GM12878 (cell line): ENCODE data around the gene DSEL. TPM values are rescaled to one million over a fixed set of nuclear protein-coding genes. Genes with fewer than 3 reads are reported as not detected.

Source experiments
- ATAC-seq: fragments of 200-7000 bp; cut with Tn5 transposase; 3 replicates; pipeline ENCODE4 v1.9.1; 2020; ENCODE audit warnings: mild to moderate bottlenecking, moderate library complexity
- BruUV-seq: library from RNA; stranded (reverse); fragments of 400-500 nt; replicated peaks from 2 replicates; lab custom pipeline; 2021; lab: Mats Ljungman, UMichigan
- CTCF ChIA-PET: fragments of 300-600 bp; sonication (Branson Sonifier 250); formaldehyde crosslinking; extraction: SDS; loops from one replicate; lab custom pipeline; 2021; ENCODE audit warnings: inconsistent platforms; lab: Yijun Ruan, JAX
- POLR2A ChIA-PET: fragments of 350-600 bp; formaldehyde crosslinking; extraction: SDS; loops from one replicate; lab custom pipeline; 2021; ENCODE audit warnings: inconsistent platforms; lab: Charles Lee
- RAD21 ChIA-PET: fragments of 300-600 bp; sonication (Branson Sonifier 250); formaldehyde crosslinking; loops from one replicate; lab custom pipeline; 2023; ENCODE audit warnings: antibody characterized with exemption; ENCODE audit not compliant: unreplicated experiment; lab: Charles Lee
- SMC1A ChIA-PET: fragments of 300-600 bp; sonication (Branson Sonifier 250); formaldehyde crosslinking; loops from one replicate; lab custom pipeline; 2023; ENCODE audit not compliant: unreplicated experiment, uncharacterized antibody; lab: Charles Lee
- DNase-seq: peaks from one replicate; pipeline ENCODE4 v3.0.0-alpha.2; 2011; ENCODE audit warnings: low read depth, low spot score
- FAIRE-seq: peaks from 3 replicates; lab custom pipeline; 2011; peaks lifted over from hg19 to GRCh38; lab: Jason Lieb, UNC
- H2AFZ ChIP-seq: 2 replicates; pipeline ENCODE4 v1.6.0; 2011; ENCODE audit warnings: low read depth, low read length, control low read depth; ENCODE audit not compliant: control insufficient read depth
- H3K27ac ChIP-seq: 2 replicates; pipeline ENCODE4 v1.5.1; 2011; ENCODE audit warnings: control low read depth; ENCODE audit not compliant: control insufficient read depth, insufficient read depth
- H3K27me3 ChIP-seq, 2 experiments: replicated peaks in 1 of 2; 2 replicates each; pipeline versions ENCODE4 v1.6.0 to v1.6.1; 2011; ENCODE audit warnings: low read length in 1 of 2; ENCODE audit not compliant: control insufficient read depth in 2 of 2, insufficient read depth in 2 of 2
- H3K36me3 ChIP-seq, 2 experiments: 2 replicates each; pipeline ENCODE4 v1.5.1; 2011; ENCODE audit warnings: low read length in 1 of 2; ENCODE audit not compliant: control insufficient read depth in 2 of 2, insufficient read depth in 2 of 2
- H3K4me1 ChIP-seq: 2 replicates; pipeline ENCODE4 v1.6.1; 2011; ENCODE audit warnings: mild to moderate bottlenecking, low read length, moderate library complexity, mixed read lengths; ENCODE audit not compliant: control insufficient read depth, insufficient read depth
- H3K4me2 ChIP-seq: 2 replicates; pipeline ENCODE4 v1.6.0; 2011; ENCODE audit warnings: control low read depth; ENCODE audit not compliant: control insufficient read depth, insufficient read depth
- H3K4me3 ChIP-seq: fragments of 200-600 bp; sonication (generic); 2 replicates; pipeline ENCODE4 v1.5.1; 2016
- H3K79me2 ChIP-seq: 2 replicates; pipeline ENCODE4 v1.6.0; 2011; ENCODE audit warnings: low read length; ENCODE audit not compliant: control insufficient read depth, insufficient read depth
- H3K9ac ChIP-seq: 2 replicates; pipeline ENCODE4 v1.8.0; 2011; ENCODE audit warnings: low read length, control low read depth, mixed read lengths; ENCODE audit not compliant: control insufficient read depth, insufficient read depth
- H3K9me3 ChIP-seq: replicated peaks from 3 replicates; pipeline ENCODE4 v1.5.1; 2011; ENCODE audit warnings: mild to moderate bottlenecking, low read length; ENCODE audit not compliant: control insufficient read depth, insufficient read depth
- H4K20me1 ChIP-seq: 2 replicates; pipeline ENCODE4 v1.6.0; 2011; ENCODE audit not compliant: control insufficient read depth, insufficient read depth
- BMI1 ChIP-seq: fragments of 450-650 bp; IDR thresholded peaks from 2 replicates; pipeline ENCODE4 v1.6.1; 2016; ENCODE audit warnings: mild to moderate bottlenecking, moderate library complexity, borderline replicate concordance
- CHD2 ChIP-seq: IDR thresholded peaks from 2 replicates; pipeline ENCODE4 v1.6.1; 2011; ENCODE audit warnings: low read depth, low read length, improper control_type of control experiment, borderline replicate concordance
- ESRRA ChIP-seq: IDR thresholded peaks from 2 replicates; pipeline ENCODE4 v1.6.1; 2012; ENCODE audit warnings: mild to moderate bottlenecking, low read length, improper control_type of control experiment
- MAX ChIP-seq: IDR thresholded peaks from 2 replicates; pipeline ENCODE4 v1.6.1; 2012; ENCODE audit warnings: low read depth, low read length, improper control_type of control experiment
- MTA3 ChIP-seq: IDR thresholded peaks from 2 replicates; pipeline ENCODE4 v1.6.1; 2012; ENCODE audit warnings: low read length, inconsistent platforms, borderline replicate concordance
- PBX3 ChIP-seq: IDR thresholded peaks from 2 replicates; pipeline ENCODE4 v1.6.1; 2011; ENCODE audit warnings: mild to moderate bottlenecking, low read depth, low read length, moderate library complexity; ENCODE audit not compliant: insufficient replicate concordance
- RAD21 ChIP-seq: IDR thresholded peaks from 2 replicates; pipeline ENCODE4 v1.6.1; 2011; ENCODE audit warnings: mild to moderate bottlenecking, low read depth, low read length, moderate library complexity; ENCODE audit not compliant: insufficient read depth
- RBBP5 ChIP-seq: fragments of 200-600 bp; sonication (generic); conservative IDR thresholded peaks from 2 replicates; pipeline ENCODE4 v1.6.1; 2016
- RELB ChIP-seq: fragments of 450-650 bp; IDR thresholded peaks from 2 replicates; pipeline ENCODE4 v1.6.1; 2017; ENCODE audit warnings: low read depth, mild to moderate bottlenecking, moderate library complexity
- SMAD5 ChIP-seq: IDR thresholded peaks from 2 replicates; pipeline ENCODE4 v1.6.1; 2016; ENCODE audit warnings: antibody characterized with exemption, low read depth
- USF1 ChIP-seq: IDR thresholded peaks from 2 replicates; pipeline ENCODE4 v1.6.1; 2011; ENCODE audit warnings: borderline replicate concordance, low read depth, mild to moderate bottlenecking, moderate library complexity, mixed read lengths, low read length; ENCODE audit not compliant: insufficient read depth; ENCODE audit errors: extremely low read length
- ZNF274 ChIP-seq: IDR thresholded peaks from one replicate; pipeline ENCODE4 v1.8.0; 2011; ENCODE audit not compliant: insufficient read length, insufficient read depth
- ZNF592 ChIP-seq: fragments of 450-650 bp; IDR thresholded peaks from 2 replicates; pipeline ENCODE4 v1.6.1; 2017; ENCODE audit warnings: mild to moderate bottlenecking, moderate library complexity
- in situ Hi-C: fragments of 300-500 bp; cut with MboI; formaldehyde crosslinking; loops from 9 replicates; pipeline ENCODE4 v1.14.3; 2018; ENCODE audit warnings: mixed read lengths
- intact Hi-C: fragments of 100-400 bp; cut with micrococcal nuclease; formaldehyde crosslinking; loops from one replicate; pipeline ENCODE4 v1.14.2; 2022; ENCODE audit not compliant: unreplicated experiment
- polyA plus RNA-seq, 11 experiments: library from polyadenylated mRNA; depleted of rRNA in 4 of 11; unstranded in 6 of 11; stranded (reverse) in 5 of 11; fragments of >200 nt; fragmentation: Nextera tagmentation in 4 of 11; fragmentation: Illumina TruSeq in 1 of 11; extraction: Ambion mirVana in 4 of 11; extraction: Trizol in 1 of 11; gene quantifications; 1 replicate in 1 of 11; 2 replicates in 10 of 11; pipeline versions ENCODE4 v1.2.1 to v1.2.3, GENCODE V29; 2011 to 2016; ENCODE audit warnings: inconsistent platforms in 2 of 11, missing spikeins in 2 of 11, low read depth in 1 of 11
- total RNA-seq, 4 experiments: library from RNA; depleted of rRNA in 3 of 4; stranded (reverse); fragments of >200 nt in 3 of 4; fragmentation: Illumina TruSeq in 1 of 4; extraction: Trizol in 1 of 4; gene quantifications; 2 replicates each; pipeline versions ENCODE4 v1.2.1 to v1.2.3, GENCODE V29; 2013 to 2021

The DSEL gene
- total and polyA plus RNA-seq, 10 of the 15 experiments (the other 5 are each of a cell fraction or from before 2014, with no cell fraction given): 0.03 TPM; not detected in 9

- ChIA-PET POLR2A (no interaction called here), SMC1A (no interaction called here), RAD21 (no interaction called here), CTCF (no interaction called here)
- Histone ChIP-seq H3K9me3 (no peaks in the 10 kb centered on the region), H4K20me1 (no peaks in the 10 kb centered on the region), H3K79me2 (no peaks in the 10 kb centered on the region), H2AFZ (no peak overlapping the region), H3K4me3 (no peak overlapping the region), H3K4me1 (no peaks in the 10 kb centered on the region), H3K9ac (no peak overlapping the region), H3K27me3 (no peaks in the 10 kb centered on the region), H3K27ac (no peak overlapping the region), H3K4me2 (no peak overlapping the region), H3K36me3 (no peaks in the 10 kb centered on the region)
- intact Hi-C loops (no loop called here), in situ Hi-C loops (no loop called here)
- ATAC-seq (no peak), FAIRE-seq (no peak), DNase-seq (no peak)
- no TSS peak for BruUV-seq
- no peak for TF ChIP-seq CHD2
- no peak for TF ChIP-seq ZNF274
- no peak for TF ChIP-seq RBBP5
- TF ChIP-seq USF1: no peak
- TF ChIP-seq BMI1: no peak
- no peak for TF ChIP-seq ESRRA
- TF ChIP-seq RELB: no peak
- TF ChIP-seq SMAD5: no peak
- TF ChIP-seq RAD21: no peak
- TF ChIP-seq PBX3: no peak
- no peak for TF ChIP-seq MTA3
- no peak for TF ChIP-seq ZNF592
- no peak for TF ChIP-seq MAX
Measured at GRCh38 chr18:67468038-67468437, 48.5 kb downstream of the DSEL start.
